ENCODE results near the gene CENPN.

CENPN gene

DNA sequence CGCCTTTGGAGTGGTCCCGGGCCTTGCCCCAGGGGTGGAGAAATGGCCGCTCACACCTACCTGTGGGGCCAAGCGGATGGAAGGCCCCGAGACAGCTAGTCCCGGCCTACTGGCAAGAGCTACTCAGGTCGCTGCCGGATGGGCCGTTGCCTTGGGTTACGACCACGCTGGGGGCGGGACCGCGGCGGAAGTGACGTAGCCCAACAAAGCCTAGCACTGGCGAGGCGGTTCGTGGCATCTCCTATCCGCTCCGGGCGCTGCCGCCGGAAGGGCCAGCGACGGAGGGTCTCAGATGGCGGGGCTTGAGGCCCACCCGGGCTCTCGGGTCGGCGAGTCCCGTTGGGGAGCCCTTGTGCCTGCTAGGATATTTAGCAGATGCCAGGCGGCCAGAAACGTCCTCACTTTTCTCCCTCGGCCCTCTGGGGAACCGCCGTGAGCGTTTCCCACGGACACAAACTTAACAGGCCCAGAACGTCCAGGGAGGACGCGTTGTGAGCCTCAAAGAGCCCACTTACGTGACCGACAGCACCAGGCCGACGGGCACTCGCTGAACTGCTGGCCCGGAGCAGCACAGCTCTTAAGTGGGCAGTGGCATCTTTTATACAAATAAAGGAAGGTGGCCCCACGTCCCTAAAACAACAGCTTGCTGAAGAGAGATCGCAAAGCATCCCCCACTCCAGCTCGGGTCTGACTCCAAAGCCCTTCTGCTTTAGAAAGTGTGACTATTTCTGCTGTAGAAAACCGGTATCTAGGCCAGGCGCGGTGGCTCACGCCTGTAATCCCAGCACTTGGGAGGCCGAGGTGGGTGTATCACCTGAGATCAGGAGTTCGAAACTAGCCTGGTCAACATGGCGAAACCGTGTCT lies 70.3 kb downstream of the CENPN start, which contains the start of gene C16orf46:
TSS of gene C16orf46 (minus strand) at position 163 of the 865 bp plus-strand sequence. CDS start 13,283 bp downstream, outside the sequence.
- DNase-seq (ENCODE audit: low read depth, low spot score) = peak; percentile 93

DNA sequence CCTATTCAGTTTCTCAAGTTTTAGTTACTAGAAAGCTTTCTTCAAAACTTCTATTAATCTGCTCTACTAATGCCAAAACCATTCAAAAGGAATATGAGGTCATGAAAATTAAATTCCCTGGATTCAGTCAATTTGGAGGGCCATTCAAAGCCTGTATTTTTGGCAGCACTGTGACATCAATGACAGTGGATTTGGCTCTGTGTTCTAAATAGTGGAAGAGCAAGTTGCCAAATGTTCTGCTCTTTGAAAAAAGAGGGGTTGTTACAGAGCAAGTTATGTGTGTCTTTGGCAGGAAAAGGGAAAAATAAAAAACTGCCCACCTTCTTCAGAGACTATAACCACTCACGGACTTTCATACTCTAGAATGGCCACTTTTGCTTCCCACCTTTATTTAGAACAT lies 73.2 kb downstream of the CENPN start:
- no peak for DNase-seq (ENCODE audit: low read depth, low spot score)

DNA sequence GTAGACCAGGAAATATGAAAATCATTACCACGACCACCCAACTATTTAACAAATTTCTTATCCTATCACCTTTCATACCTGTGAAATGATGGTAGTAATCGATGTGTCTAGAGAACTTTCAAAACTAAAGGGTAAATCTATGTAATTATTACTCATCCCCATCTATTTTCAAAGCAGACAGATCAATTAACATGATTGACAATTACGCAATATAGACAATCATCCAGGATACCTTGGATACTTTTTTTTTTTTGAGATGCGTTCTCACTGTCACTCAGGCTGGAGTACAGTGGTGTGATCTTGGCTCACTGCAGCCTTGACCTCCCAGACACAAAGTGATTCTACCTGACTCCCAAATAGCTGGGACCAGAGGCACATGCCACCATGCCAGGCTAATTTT lies 74.0 kb downstream of the CENPN start:
- no peak for DNase-seq (ENCODE audit: low read depth, low spot score)

Data from brain pericyte (primary cell).